HG03108 (cell line): ENCODE data around the gene UBE2E3.
"Not testable (repeated sequence)": the region's sequence is repeated elsewhere in the genome, so short reads cannot be mapped to it uniquely, and the experiment has no call there.

Source experiments
- ATAC-seq: cut with Tn5 transposase; IDR thresholded peaks from one replicate; pipeline ENCODE4 v1.9.1; 2021; ENCODE audit warnings: moderate library complexity; ENCODE audit not compliant: unreplicated experiment

Gene UBE2E3

DNA sequence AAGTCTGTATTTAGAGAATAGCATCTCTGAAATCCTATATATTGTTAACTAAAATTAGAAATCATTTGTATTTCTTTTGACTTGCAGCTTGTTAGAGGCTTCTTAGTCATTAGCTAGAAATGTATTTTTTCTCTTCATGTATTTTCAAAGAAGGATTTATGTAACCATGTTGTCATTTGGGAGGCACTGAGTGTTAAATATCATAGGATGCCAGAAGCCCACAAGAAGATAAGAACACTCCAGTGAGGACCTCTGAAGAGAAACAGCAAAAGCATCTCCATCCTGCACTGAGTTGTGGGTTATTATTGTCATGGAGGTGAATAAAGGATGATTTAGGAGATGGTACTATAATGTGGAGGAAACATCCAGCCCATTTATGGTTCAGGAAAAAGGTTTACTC is 93.5 kb downstream of the UBE2E3 start:
- no peak for ATAC-seq

- ATAC-seq = no peak
Measured at GRCh38 chr2:181074457-181074856, 94.1 kb downstream of the UBE2E3 start.

DNA sequence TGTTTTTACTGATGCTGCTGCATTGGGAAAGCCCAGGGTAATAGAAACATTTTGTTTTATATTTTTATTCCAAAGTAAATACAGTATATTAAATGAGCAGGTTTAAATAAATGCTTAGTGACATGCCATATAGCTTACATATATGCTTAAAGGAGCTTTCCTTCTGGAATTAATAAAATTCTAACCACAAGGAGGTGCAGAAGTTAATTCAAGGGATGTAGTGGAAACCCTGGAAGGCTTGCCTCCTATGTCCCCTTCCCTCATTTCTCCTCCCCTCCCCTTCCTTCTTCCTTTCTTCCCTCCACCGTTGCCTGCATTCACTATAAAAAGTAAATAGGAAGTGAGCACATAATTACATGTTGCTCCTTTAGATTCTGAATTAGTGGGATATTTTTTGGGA is 96.3 kb downstream of the UBE2E3 start:
- no peak for ATAC-seq

DNA sequence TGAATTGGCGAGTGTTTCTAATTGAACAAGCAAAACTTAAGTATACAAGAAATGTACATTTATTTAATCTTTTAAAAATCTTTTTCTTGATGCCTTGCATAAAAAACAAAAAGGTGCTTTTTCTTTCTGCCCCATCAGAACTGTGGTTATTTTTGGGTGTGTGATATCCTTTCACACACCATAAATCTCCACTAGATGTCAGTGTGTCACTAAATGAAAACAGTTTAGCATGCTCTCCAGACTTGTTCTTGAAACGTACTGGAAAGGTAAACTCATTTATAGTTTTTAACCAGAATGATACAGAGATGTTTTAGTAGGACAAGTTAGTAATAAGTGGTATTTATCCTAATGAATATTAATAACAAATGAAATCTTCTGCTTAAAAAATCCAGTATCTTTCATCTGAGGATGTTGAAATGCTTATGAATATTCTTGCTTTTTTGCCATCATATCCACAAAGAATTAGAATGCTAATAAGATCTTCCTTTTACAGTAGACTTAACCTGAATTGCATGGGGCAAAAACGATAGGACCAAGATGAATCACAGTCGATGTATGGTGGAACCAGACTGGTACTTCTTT is 96.8 kb downstream of the UBE2E3 start:
- ATAC-seq = peak; percentile 80

DNA sequence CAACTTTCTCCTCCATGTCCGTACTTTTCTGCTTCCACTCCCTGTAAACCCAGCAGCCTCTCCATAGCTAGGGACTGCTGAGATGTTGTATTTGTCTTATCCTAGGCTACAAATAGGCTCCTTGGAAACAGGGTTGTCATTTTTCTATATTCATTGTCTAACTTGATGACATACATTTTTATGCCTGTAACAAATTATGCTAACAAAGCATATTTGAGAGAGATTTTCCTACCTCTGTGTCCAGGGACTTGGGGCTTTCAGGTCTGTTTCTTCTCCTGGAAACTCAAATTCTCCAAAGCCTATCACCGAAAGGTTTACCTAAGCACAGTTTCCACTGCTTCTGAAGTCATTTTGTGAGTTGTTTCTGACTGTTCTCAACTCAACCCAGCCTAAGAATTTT is 102.7 kb downstream of the UBE2E3 start:
- no peak for ATAC-seq

GRCh38 chr2:181085734-181086133 is 105.3 kb downstream of the UBE2E3 start:
- no peak for ATAC-seq

DNA sequence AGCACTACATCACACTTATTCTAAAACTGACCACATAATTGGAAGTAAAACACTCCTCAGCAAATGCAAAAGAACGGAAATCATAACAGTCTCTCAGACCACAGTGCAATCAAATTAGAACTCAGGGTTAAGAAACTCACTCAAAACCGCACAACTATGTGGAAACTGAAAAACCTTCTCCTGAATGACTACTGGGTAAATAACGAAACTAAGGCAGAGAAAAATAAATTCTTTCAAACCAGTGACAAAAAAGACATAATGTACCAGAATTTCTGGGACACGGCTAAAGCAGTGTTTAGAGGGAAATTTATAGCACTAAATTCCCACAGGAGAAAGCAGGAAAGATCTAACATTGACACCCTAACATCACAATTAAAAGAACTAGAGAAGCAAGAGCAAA is 111.5 kb downstream of the UBE2E3 start:
- ATAC-seq = not testable (repeated sequence)

- no peak for ATAC-seq
Measured at GRCh38 chr2:181095486-181095885, 115.1 kb downstream of the UBE2E3 start.

DNA sequence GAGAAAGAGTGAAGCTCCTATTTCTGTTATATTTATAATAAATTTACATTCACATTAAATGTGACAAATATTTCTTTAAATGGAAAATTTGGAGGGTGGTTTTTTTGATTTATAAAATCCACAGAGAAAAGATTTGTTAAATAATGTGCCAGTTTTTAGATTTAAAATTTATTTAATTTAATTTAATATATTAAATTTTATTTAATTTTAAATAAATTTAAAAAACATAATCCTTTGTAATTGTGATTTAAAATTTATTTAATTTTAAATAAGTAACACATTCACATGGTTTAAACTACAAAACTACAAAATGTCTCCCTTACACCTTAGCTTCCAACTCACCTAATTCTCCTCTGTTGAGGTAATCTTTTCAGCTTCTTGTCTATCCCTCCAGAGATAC is 123.3 kb downstream of the UBE2E3 start:
- ATAC-seq = no peak

DNA sequence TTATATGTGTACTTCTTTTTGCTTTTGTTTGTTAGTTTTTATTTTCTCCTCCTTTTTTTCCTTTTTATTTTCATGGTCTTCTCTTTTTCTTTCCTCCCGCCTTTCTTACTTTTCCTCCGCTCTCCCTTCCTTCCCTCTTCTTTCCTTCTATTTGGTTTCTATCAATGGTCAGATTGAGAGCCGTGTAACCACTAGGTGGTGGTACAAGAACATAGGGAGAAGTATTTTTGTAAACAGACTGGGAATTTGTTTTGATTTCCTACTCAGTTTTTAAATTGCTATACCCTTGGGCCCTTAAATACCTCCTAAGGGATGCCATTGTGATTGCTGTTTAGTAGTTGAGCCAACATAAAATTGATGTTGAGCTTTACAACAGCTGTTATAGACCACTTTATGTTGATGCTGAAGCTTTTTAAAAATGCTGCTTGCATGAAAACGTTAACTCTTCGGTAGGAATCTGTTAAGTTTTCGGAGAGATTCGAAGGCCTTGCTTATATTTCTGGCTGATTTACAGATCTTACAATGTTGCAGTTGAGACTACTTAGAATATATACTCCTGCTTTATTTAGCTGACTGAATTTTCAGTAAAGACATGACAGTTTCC is 124.2 kb downstream of the UBE2E3 start:
- ATAC-seq = no peak

DNA sequence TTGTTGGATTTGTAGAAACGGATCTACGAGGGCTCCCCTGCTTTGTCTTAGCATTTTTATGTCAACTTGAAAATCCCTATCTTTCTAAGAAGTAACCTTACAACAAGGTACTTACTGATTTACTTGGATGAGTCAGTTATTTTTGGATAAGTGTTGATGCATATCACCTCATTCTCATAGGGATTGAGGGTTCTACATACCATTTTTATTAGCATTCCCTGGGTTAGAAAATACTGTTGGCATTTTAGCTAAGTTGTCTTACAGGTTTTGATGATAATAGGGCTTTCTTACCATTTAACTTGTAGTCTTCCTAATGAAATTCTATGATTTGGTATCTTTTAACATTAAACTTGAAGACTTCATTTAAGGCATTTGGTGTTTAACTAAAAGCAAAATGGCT is 125.2 kb downstream of the UBE2E3 start:
- no peak for ATAC-seq

GRCh38 chr2:181106229-181106628 is 125.8 kb downstream of the UBE2E3 start:
- no peak for ATAC-seq

GRCh38 chr2:181106789-181107627 is 126.6 kb downstream of the UBE2E3 start:
- ATAC-seq = peak; percentile 99

DNA sequence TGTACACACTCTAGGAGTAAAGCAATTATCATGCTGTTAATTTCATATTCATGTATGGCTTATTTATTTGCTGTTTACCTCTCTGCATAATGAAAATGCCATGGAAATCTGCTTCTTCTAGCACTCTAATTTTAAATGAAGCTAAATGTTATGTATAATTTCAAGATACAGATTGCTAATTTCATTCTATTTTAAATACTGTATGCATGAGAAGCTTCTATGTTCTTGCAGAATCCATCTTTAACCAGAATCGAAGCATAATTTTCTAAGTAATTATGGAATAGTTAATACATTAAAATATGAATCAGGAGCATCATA is 127.2 kb downstream of the UBE2E3 start:
- ATAC-seq = no peak

DNA sequence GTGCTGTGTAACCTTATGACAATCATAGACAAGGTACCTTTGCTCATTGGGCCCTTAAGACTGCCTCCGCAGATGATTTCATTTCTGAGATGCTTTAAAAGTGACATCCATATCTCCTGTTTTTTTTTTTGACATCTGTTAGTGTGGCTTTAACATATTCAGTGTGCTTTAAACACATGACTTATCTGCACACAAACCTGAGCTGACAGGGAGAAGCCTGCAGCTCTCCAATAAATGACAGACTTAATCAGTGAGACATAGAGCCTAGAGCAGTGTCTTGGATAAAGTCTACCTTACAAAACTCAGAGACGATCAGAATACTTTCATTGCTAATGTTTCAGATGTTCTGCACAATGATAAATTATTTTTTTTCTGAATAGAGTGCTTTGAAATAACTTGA is 130.7 kb downstream of the UBE2E3 start:
- no peak for ATAC-seq

GRCh38 chr2:181112916-181113315 is 132.5 kb downstream of the UBE2E3 start:
- ATAC-seq = no peak
